H9 (cell line): ENCODE results near the gene CD300H. TPM values are rescaled to one million over a fixed set of nuclear protein-coding genes. Genes with fewer than 3 reads are reported as not detected.

Experiments used
- DNase-seq: peaks from one replicate; pipeline ENCODE4 v3.0.0-alpha.2; 2017
- H2AFZ ChIP-seq: one replicate; pipeline ENCODE4 v1.6.1; 2013; ENCODE audit warnings: mild to moderate bottlenecking, low read length, control low read depth, moderate library complexity
- H2AK5ac ChIP-seq: 2 replicates; pipeline ENCODE4 v1.6.1; 2013; ENCODE audit warnings: low read length, control low read depth, mixed read lengths; ENCODE audit not compliant: insufficient read length
- H2BK120ac ChIP-seq: one replicate; pipeline ENCODE4 v1.6.1; 2013; ENCODE audit warnings: low read depth, mild to moderate bottlenecking, low read length, control low read depth, inconsistent platforms; ENCODE audit not compliant: poor library complexity, severe bottlenecking
- H2BK12ac ChIP-seq: 2 replicates; pipeline ENCODE4 v1.6.1; 2013; ENCODE audit warnings: low read length, control low read depth, mixed read lengths, low read depth; ENCODE audit not compliant: insufficient read length
- H2BK15ac ChIP-seq: 2 replicates; pipeline ENCODE4 v1.6.1; 2013; ENCODE audit warnings: low read depth, low read length, control low read depth
- H2BK20ac ChIP-seq: one replicate; pipeline ENCODE4 v1.6.1; 2013; ENCODE audit warnings: low read depth, mild to moderate bottlenecking, low read length, control low read depth, inconsistent platforms; ENCODE audit not compliant: poor library complexity, severe bottlenecking
- H2BK5ac ChIP-seq: 2 replicates; pipeline ENCODE4 v1.6.1; 2013; ENCODE audit warnings: low read length, control low read depth, mixed read lengths; ENCODE audit not compliant: insufficient read length
- H3K14ac ChIP-seq: 2 replicates; pipeline ENCODE4 v1.6.1; 2013; ENCODE audit warnings: low read length, control low read depth; ENCODE audit not compliant: insufficient read depth
- H3K18ac ChIP-seq: 2 replicates; pipeline ENCODE4 v1.6.1; 2013; ENCODE audit warnings: low read depth, mild to moderate bottlenecking, mixed read lengths, low read length, control low read depth; ENCODE audit not compliant: insufficient read length
- H3K23ac ChIP-seq: 2 replicates; pipeline ENCODE4 v1.6.1; 2013; ENCODE audit warnings: low read length, control low read depth, mixed read lengths, low read depth; ENCODE audit not compliant: insufficient read length
- H3K23me2 ChIP-seq: 2 replicates; pipeline ENCODE4 v1.6.1; 2013; ENCODE audit warnings: low read depth, mild to moderate bottlenecking, mixed read lengths, low read length, control low read depth; ENCODE audit not compliant: insufficient read length, poor library complexity, severe bottlenecking
- H3K27ac ChIP-seq: 2 replicates; pipeline ENCODE4 v1.5.1; 2013; ENCODE audit warnings: low read length, control low read depth, mixed read lengths, low read depth; ENCODE audit not compliant: insufficient read length
- H3K27me3 ChIP-seq: 2 replicates; pipeline ENCODE4 v1.6.1; 2013; ENCODE audit warnings: low read length, control low read depth, inconsistent platforms; ENCODE audit not compliant: insufficient read depth
- H3K4ac ChIP-seq: 2 replicates; pipeline ENCODE4 v1.6.1; 2013; ENCODE audit warnings: low read depth, mild to moderate bottlenecking, control low read depth, inconsistent platforms, low read length, moderate library complexity
- H3K4me1 ChIP-seq: 2 replicates; pipeline ENCODE4 v1.6.1; 2013; ENCODE audit warnings: low read length, control low read depth, inconsistent platforms; ENCODE audit not compliant: insufficient read depth
- H3K4me2 ChIP-seq: 2 replicates; pipeline ENCODE4 v1.6.1; 2013; ENCODE audit warnings: low read length, control low read depth, mixed read lengths; ENCODE audit not compliant: insufficient read length, insufficient read depth
- H3K56ac ChIP-seq: 2 replicates; pipeline ENCODE4 v1.6.1; 2013; ENCODE audit warnings: low read depth, mild to moderate bottlenecking, mixed read lengths, low read length, control low read depth; ENCODE audit not compliant: insufficient read length
- H3K79me1 ChIP-seq: 2 replicates; pipeline ENCODE4 v1.6.1; 2013; ENCODE audit warnings: low read depth, mild to moderate bottlenecking, moderate library complexity, low read length, control low read depth, inconsistent platforms; ENCODE audit not compliant: insufficient read depth, poor library complexity, severe bottlenecking
- H3K79me2 ChIP-seq: 2 replicates; pipeline ENCODE4 v1.6.1; 2013; ENCODE audit warnings: low read length, control low read depth, inconsistent platforms; ENCODE audit not compliant: insufficient read depth
- H3K9ac ChIP-seq: 2 replicates; pipeline ENCODE4 v1.6.1; 2013; ENCODE audit warnings: low read length, control low read depth, mixed read lengths; ENCODE audit not compliant: insufficient read length; ENCODE audit errors: extremely low read depth
- H3K9me3 ChIP-seq: one replicate; pipeline ENCODE4 v1.6.1; 2013; ENCODE audit warnings: low read depth, low read length, inconsistent platforms; ENCODE audit not compliant: control insufficient read depth
- H3T11ph ChIP-seq: one replicate; pipeline ENCODE4 v1.6.1; 2013; ENCODE audit warnings: mild to moderate bottlenecking, low read length, control low read depth, inconsistent platforms
- H4K20me1 ChIP-seq: one replicate; pipeline ENCODE4 v1.6.1; 2013; ENCODE audit not compliant: control insufficient read depth, insufficient read length, insufficient read depth
- H4K5ac ChIP-seq: 2 replicates; pipeline ENCODE4 v1.6.1; 2013; ENCODE audit warnings: low read depth, mild to moderate bottlenecking, mixed read lengths, low read length, control low read depth; ENCODE audit not compliant: insufficient read length
- H4K8ac ChIP-seq: replicated peaks from 2 replicates; pipeline ENCODE4 v1.6.1; 2013; ENCODE audit warnings: low read length, control low read depth, mixed read lengths, low read depth; ENCODE audit not compliant: insufficient read length
- H4K91ac ChIP-seq: 2 replicates; pipeline ENCODE4 v1.6.1; 2013; ENCODE audit warnings: low read depth, mild to moderate bottlenecking, moderate library complexity, mixed read lengths, low read length, control low read depth; ENCODE audit not compliant: insufficient read length
- H3K27ac Mint-ChIP-seq, 3 experiments: 2 replicates in 2 of 3; 3 replicates in 1 of 3; pipeline ENCODE4 v1.8.0; 2020 to 2021; ENCODE audit warnings: mixed read lengths in 3 of 3, mild to moderate bottlenecking in 1 of 3, moderate library complexity in 1 of 3
- H3K27me3 Mint-ChIP-seq: 2 replicates; pipeline ENCODE4 v1.8.0; 2021; ENCODE audit warnings: low read depth, mild to moderate bottlenecking, moderate library complexity, mixed read lengths
- H3K36me3 Mint-ChIP-seq, 3 experiments: 2 replicates in 2 of 3; 3 replicates in 1 of 3; pipeline ENCODE4 v1.8.0; 2020 to 2021; ENCODE audit warnings: low read depth in 3 of 3, mixed read lengths in 3 of 3; ENCODE audit not compliant: insufficient read depth in 1 of 3
- H3K4me1 Mint-ChIP-seq, 2 experiments: 2 replicates each; pipeline ENCODE4 v1.8.0; 2020; ENCODE audit warnings: mixed read lengths in 2 of 2
- H3K4me3 Mint-ChIP-seq, 2 experiments: 2 replicates in 1 of 2; 3 replicates in 1 of 2; pipeline ENCODE4 v1.8.0; 2020 to 2021; ENCODE audit warnings: mild to moderate bottlenecking in 2 of 2, mixed read lengths in 2 of 2, moderate library complexity in 1 of 2
- H3K9me3 Mint-ChIP-seq, 2 experiments: 2 replicates in 1 of 2; 3 replicates in 1 of 2; pipeline ENCODE4 v1.8.0; 2020; ENCODE audit warnings: mild to moderate bottlenecking in 2 of 2, mixed read lengths in 2 of 2, moderate library complexity in 1 of 2
- CTCF ChIP-seq: fragments of 200-600 bp; sonication (generic); conservative IDR thresholded peaks from 3 replicates; pipeline ENCODE4 v1.8.0; 2021; ENCODE audit warnings: antibody characterized with exemption, mild to moderate bottlenecking
- WGBS: extraction: QIAGEN DNeasy Blood & Tissue Kit; methylation state at CpG from one replicate; pipeline ENCODE4 v1.1.7; 2013; ENCODE audit warnings: missing lambda C conversion rate, low lambda C conversion rate, mixed read lengths; ENCODE audit not compliant: insufficient read length; ENCODE audit errors: extremely low coverage; 5-methylcytosine and 5-hydroxymethylcytosine counted together
- total RNA-seq: library from RNA; stranded (reverse); gene quantifications from 2 replicates; pipeline ENCODE4 v1.2.1, GENCODE V29; 2021

Gene CD300H
- total RNA-seq, 1 experiment from 2014 or later, result not detected

- H4K5ac ChIP-seq, result no peak overlapping the region
- H3K4ac ChIP-seq, result no peak overlapping the region
- DNase-seq, result no peak
- Mint-ChIP-seq H3K4me3 (no peak overlapping the region), H3K9me3 (peaks cover 0 to 3% of the 10 kb centered on the region in 2 experiments; a peak in 2 of 5 replicates), H3K27ac (no peak overlapping the region; a peak in 1 of 7 replicates), H3K36me3 (no peaks in the 10 kb centered on the region), H3K4me1 (peaks cover 6 to 7% of the 10 kb centered on the region in 2 experiments), H3K27me3 (peaks cover 31% of the 10 kb centered on the region)
- no peak overlapping the region for H3T11ph ChIP-seq
- no peak overlapping the region for H4K91ac ChIP-seq
- H2AK5ac ChIP-seq, result no peak overlapping the region
- no peak overlapping the region for H2BK5ac ChIP-seq
- TF ChIP-seq CTCF, result no peak
- H3K9ac ChIP-seq, result no peak overlapping the region
- H3K4me2 ChIP-seq, result no peak overlapping the region
- no peak overlapping the region for H3K18ac ChIP-seq
- no CpG with 5 or more reads among the region's 9 CpGs for WGBS
- no peaks in the 10 kb centered on the region for H3K79me1 ChIP-seq
- no peak overlapping the region for H2BK12ac ChIP-seq
- H3K23me2 ChIP-seq, result no peaks in the 10 kb centered on the region
- no peak overlapping the region for H3K56ac ChIP-seq
- H3K14ac ChIP-seq, result no peak overlapping the region
- no peak overlapping the region for H2BK120ac ChIP-seq
- peaks cover 4% of the 10 kb centered on the region; the same call in 1 of the 2 replicates for H3K4me1 ChIP-seq
- H3K27me3 ChIP-seq, result no peaks in the 10 kb centered on the region
- H4K20me1 ChIP-seq, result no peaks in the 10 kb centered on the region
- H2BK15ac ChIP-seq, result no peak overlapping the region
- H4K8ac ChIP-seq, result no peak overlapping the region
- H3K27ac ChIP-seq, result no peak overlapping the region
- H3K9me3 ChIP-seq, result no peaks in the 10 kb centered on the region
- no peak overlapping the region for H2AFZ ChIP-seq
- no peak overlapping the region for H3K23ac ChIP-seq
- no peaks in the 10 kb centered on the region for H3K79me2 ChIP-seq
- no peak overlapping the region for H2BK20ac ChIP-seq
Measured at GRCh38 chr17:74578979-74579378, 11.7 kb upstream of the CD300H start.
